GM18858 (cell line): ENCODE measurements around the gene LCLAT1.
"Not testable (repeated sequence)": the region's sequence is repeated elsewhere in the genome, so short reads cannot be mapped to it uniquely, and the experiment has no call there.

Source experiments
- ATAC-seq: cut with Tn5 transposase; IDR thresholded peaks from one replicate; pipeline ENCODE4 v1.9.1; 2021; ENCODE audit not compliant: unreplicated experiment

The LCLAT1 gene

GRCh38 chr2:30513649-30514048 is 66.6 kb downstream of the LCLAT1 start:
- not testable (repeated sequence) for ATAC-seq

- no peak for ATAC-seq
Measured at GRCh38 chr2:30514134-30514847, 67.2 kb downstream of the LCLAT1 start.

GRCh38 chr2:30514848-30515435 is 67.9 kb downstream of the LCLAT1 start:
- ATAC-seq: no peak

GRCh38 chr2:30516166-30516565 is 69.1 kb downstream of the LCLAT1 start:
- ATAC-seq: no peak

- no peak for ATAC-seq
Measured at GRCh38 chr2:30519796-30520195, 72.8 kb downstream of the LCLAT1 start.

- ATAC-seq: no peak
Measured at GRCh38 chr2:30522421-30522820, 75.4 kb downstream of the LCLAT1 start.

- no peak for ATAC-seq
Measured at GRCh38 chr2:30527411-30527810, 80.4 kb downstream of the LCLAT1 start.

- no peak for ATAC-seq
Measured at GRCh38 chr2:30527859-30528258, 80.8 kb downstream of the LCLAT1 start.

- ATAC-seq: no peak
Measured at GRCh38 chr2:30530346-30530745, 83.3 kb downstream of the LCLAT1 start.

GRCh38 chr2:30541680-30542079 is 94.6 kb downstream of the LCLAT1 start:
- no peak for ATAC-seq

GRCh38 chr2:30545875-30546274 is 98.8 kb downstream of the LCLAT1 start:
- ATAC-seq: no peak

- no peak for ATAC-seq
Measured at GRCh38 chr2:30548386-30548785, 101.3 kb downstream of the LCLAT1 start.

- no peak for ATAC-seq
Measured at GRCh38 chr2:30549096-30549495, 102.0 kb downstream of the LCLAT1 start.

GRCh38 chr2:30559544-30560275 is 112.7 kb downstream of the LCLAT1 start:
- ATAC-seq: no peak

GRCh38 chr2:30561349-30561748 is 114.3 kb downstream of the LCLAT1 start:
- ATAC-seq: no peak

- ATAC-seq: no peak
Measured at GRCh38 chr2:30565851-30566358, 118.9 kb downstream of the LCLAT1 start.

- ATAC-seq: no peak
Measured at GRCh38 chr2:30566631-30567030, 119.6 kb downstream of the LCLAT1 start.

- ATAC-seq: no peak
Measured at GRCh38 chr2:30567317-30567716, 120.3 kb downstream of the LCLAT1 start.

- ATAC-seq: no peak
Measured at GRCh38 chr2:30569946-30570345, 122.9 kb downstream of the LCLAT1 start.

GRCh38 chr2:30577151-30577550 is 130.1 kb downstream of the LCLAT1 start:
- no peak for ATAC-seq

GRCh38 chr2:30580391-30580790 is 133.3 kb downstream of the LCLAT1 start:
- no peak for ATAC-seq

- no peak for ATAC-seq
Measured at GRCh38 chr2:30582521-30582920, 135.5 kb downstream of the LCLAT1 start.
